GM23338 (cell line): ENCODE measurements around the gene ETV4.

Source experiments
- CREB1 ChIP-seq: fragments of 250-450 bp; sonication (Bioruptor Pico); IDR thresholded peaks from 2 replicates; pipeline ENCODE4 v1.5.0; 2020; ENCODE audit warnings: low read depth, mild to moderate bottlenecking, moderate library complexity
- CTCF ChIP-seq, 2 experiments: fragments of 200-600 bp in 1 of 2; sonication (generic) in 1 of 2; conservative IDR thresholded peaks; 2 replicates each; pipeline versions ENCODE4 v1.5.1 to v1.6.1; 2016 to 2017; ENCODE audit warnings: antibody characterized with exemption in 2 of 2, low read depth in 2 of 2, mild to moderate bottlenecking in 2 of 2, moderate library complexity in 1 of 2
- EZH2 ChIP-seq: fragments of 200-600 bp; sonication (generic); IDR thresholded peaks from one replicate; pipeline ENCODE4 v1.8.0; 2017; ENCODE audit warnings: antibody characterized with exemption, mild to moderate bottlenecking, low read depth; ENCODE audit not compliant: unreplicated experiment
- EZH2phosphoT487 ChIP-seq: fragments of 200-600 bp; sonication (generic); IDR thresholded peaks from one replicate; pipeline ENCODE4 v1.8.1; 2018; ENCODE audit warnings: antibody characterized with exemption; ENCODE audit not compliant: unreplicated experiment
- JUNB ChIP-seq: IDR thresholded peaks from one replicate; pipeline ENCODE4 v1.6.1; 2016; ENCODE audit warnings: antibody characterized with exemption; ENCODE audit not compliant: unreplicated experiment
- POLR2AphosphoS5 ChIP-seq: IDR thresholded peaks from 2 replicates; pipeline ENCODE4 v1.6.1; 2016; ENCODE audit warnings: antibody characterized with exemption, low read depth
- STAT1 ChIP-seq: IDR thresholded peaks from one replicate; pipeline ENCODE4 v1.6.1; 2016; ENCODE audit warnings: antibody characterized with exemption; ENCODE audit not compliant: unreplicated experiment
- TF ChIP-seq, protein P1 (sequence below): IDR thresholded peaks from one replicate; pipeline ENCODE4 v1.6.1; 2018; ENCODE audit warnings: antibody characterized with exemption; ENCODE audit not compliant: unreplicated experiment

DNA sequence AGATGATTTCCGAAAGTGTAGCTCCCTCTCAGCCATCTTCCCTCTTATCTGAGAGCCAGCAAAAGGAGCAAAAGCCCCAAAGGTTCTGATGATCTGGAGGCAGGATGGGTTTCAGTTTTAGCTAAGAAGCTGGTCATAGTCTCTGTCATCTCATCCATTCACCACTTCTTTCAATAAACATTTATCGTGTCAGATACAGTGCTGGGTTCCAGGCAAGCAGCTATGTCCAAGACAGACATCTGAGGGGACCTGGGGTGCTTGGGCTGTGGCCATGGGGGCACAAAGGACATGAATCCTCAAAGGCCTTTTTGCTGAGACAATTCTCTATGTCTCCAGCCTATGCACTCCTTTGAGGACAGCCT, 1.0 kb upstream of the ETV4 start:
- TF ChIP-seq CTCF (conservative IDR thresholded peaks at IDR 0.05; ENCODE audit: low read depth in 2 of 2) (no peak), EZH2 (no peak), POLR2AphosphoS5 (no peak), JUNB (no peak), CREB1 (no peak), STAT1 (no peak), EZH2phosphoT487 (no peak)
- TF ChIP-seq, protein P1, sequence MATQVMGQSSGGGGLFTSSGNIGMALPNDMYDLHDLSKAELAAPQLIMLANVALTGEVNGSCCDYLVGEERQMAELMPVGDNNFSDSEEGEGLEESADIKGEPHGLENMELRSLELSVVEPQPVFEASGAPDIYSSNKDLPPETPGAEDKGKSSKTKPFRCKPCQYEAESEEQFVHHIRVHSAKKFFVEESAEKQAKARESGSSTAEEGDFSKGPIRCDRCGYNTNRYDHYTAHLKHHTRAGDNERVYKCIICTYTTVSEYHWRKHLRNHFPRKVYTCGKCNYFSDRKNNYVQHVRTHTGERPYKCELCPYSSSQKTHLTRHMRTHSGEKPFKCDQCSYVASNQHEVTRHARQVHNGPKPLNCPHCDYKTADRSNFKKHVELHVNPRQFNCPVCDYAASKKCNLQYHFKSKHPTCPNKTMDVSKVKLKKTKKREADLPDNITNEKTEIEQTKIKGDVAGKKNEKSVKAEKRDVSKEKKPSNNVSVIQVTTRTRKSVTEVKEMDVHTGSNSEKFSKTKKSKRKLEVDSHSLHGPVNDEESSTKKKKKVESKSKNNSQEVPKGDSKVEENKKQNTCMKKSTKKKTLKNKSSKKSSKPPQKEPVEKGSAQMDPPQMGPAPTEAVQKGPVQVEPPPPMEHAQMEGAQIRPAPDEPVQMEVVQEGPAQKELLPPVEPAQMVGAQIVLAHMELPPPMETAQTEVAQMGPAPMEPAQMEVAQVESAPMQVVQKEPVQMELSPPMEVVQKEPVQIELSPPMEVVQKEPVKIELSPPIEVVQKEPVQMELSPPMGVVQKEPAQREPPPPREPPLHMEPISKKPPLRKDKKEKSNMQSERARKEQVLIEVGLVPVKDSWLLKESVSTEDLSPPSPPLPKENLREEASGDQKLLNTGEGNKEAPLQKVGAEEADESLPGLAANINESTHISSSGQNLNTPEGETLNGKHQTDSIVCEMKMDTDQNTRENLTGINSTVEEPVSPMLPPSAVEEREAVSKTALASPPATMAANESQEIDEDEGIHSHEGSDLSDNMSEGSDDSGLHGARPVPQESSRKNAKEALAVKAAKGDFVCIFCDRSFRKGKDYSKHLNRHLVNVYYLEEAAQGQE, result no peak
